Measurements from ENCODE around the gene SSBP4.

Gene SSBP4

GRCh38 chr19:18434411-18435175, 15.4 kb downstream of the SSBP4 start:
- peak; percentile 55 for DNase-seq

DNA sequence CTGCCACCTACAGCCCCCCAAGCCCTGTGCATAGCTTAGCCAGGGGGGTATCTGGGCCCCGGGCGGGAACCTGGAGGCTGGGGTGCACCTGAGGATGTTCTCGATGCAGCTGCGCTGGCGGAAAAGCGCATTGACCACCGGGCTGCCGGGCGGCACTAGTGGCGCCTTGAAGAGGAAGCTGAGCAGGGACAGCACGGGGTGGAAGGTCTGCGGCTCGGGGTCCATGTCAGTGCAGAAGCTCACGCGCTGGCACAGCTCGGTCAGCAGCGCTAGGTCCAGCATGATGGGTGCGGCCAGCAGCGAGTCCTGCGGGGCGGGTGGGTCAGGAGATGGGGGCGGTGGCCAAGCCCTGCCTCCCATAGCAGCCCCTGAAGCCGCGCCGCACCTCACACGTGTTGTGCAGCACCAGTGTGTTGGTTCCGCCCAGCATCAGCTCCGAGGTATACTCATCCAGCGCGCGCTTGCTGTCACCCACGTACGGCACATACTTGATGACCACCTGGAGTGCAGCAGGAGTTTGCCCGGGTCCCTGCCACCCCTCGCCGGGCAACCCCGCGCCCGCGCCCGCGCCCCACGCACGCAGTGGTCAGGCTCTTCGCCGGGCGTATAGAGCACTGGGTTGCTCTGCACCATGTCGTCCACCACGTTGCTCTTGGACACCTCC, 16.1 kb downstream of the SSBP4 start:
- DNase-seq = no peak

DNA sequence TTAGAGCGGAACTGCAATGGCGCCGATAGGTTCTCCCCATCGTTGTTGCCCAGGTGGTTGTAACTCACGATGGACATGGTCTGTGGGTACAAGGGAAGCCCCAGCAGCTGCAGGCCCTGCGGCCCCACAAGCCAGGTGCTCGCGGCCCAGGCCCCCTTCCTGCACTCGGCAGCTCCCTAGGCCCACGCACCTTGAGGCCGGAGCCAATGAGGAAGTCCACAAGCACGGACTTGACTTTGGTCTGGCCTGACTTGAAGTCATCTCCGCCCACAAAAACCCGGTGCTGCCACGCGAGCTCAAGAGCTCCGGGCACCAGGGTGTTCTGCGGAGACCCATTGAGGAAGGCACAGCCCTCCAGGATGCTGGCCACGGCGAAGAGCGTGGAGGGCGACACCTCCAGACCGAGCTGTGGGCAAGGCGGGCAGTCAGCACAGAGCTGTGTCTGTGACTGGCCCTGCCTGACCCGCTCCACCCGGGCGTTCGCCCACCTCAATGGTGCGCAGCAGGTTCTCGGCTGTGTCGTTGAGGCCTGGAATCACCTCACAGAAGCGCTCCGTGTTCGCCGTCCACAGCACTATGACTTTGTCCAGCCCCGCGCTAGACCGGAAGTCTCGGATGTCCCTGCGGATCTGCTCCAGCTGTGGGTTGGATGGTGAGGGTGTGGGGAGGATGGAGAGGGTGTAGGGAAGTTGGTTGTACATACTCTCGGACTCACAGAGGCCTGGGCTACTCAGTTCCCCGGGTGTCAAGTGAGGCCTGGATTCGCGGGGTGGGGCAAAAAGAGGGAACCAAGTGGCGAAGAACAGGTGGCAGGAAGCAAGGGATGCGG, 16.9 kb downstream of the SSBP4 start:
- DNase-seq = no peak

GRCh38 chr19:18436671-18437490, 17.7 kb downstream of the SSBP4 start:
- DNase-seq = peak; percentile 89

GRCh38 chr19:18437491-18438330, 18.5 kb downstream of the SSBP4 start, which contains the start of gene ISYNA1:
Gene ISYNA1, minus strand, starts transcription at chr19:18438133. Its CDS starts 154 bp downstream, at chr19:18437979.
- DNase-seq = peak; percentile 68

DNA sequence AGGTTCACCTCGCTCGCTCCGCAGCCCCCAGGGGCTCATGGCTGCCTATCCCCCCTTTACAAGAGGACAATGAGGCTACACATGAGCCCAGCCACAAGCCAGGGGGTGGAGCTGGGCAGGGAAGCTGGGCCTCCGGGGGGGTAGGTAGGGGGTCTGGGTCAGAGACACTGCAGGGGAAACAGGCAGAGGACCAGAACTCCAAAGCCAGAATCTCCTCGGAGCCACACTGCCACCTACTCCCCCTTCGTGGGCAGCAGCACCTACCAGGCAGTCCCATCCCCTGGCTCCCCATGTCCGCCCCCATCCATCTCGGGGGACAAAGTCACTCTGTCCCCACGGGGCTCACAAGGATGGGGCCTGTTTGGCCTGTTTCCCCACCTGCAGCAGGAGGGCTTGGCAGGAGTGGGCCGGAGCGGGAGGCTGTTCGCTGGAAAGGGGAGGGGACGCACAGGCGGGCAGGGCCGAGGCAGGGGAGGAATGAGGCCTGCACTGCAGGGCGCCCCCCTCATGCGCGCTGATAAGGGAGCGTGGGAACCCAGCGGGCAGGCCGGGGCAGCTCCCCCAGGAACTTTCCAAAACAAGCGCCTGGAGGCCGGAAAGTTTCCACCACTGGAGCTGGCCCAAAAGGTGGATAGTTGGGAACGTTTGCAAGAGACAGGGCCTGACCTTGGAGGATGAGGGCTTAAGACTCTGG, 19.3 kb downstream of the SSBP4 start:
- no peak for DNase-seq

- DNase-seq = peak; percentile 49
These were observed 20.1 kb downstream of the SSBP4 start for GRCh38 chr19:18439025-18439909.

DNA sequence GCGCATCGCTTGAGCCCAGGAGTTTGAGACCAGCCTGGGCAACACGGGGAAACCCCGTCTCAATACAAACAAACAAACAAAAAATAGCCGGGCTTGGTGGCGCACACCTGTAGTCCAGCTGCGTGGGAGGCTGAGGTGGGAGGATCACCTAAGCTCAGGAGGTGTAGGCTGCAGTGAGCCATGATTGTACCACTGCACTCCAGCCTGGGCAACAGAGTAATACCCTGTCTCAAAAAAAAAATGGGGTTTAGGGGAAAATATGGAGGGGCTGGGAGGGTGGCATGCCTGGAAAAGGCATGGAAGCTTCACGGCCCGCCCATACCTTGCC, 20.7 kb downstream of the SSBP4 start:
- DNase-seq = no peak

DNA sequence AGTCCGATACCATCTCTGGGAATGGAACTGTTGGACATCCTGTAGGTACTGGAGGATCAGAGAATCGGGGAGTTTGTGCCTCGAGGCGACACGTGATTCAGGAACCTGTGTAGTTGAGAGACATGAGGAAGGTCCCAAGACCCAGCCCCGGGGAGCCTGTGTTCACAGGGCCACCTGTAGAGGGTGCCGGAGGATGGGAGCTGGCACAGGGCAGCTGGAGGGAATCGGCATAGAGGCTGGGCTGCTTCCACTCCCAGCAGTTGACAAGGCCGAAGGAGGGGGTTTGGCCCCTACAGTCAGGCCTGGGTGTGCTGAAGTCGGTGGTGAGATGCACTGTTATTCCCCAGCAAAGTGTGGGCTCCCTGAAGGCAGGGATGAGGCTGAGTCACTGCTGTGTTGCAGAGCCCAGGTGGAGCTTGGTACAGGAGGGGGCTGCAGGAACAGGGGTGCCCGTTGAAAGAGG, 21.2 kb downstream of the SSBP4 start:
- peak; percentile 65 for DNase-seq

GRCh38 chr19:18440936-18441803, 22.0 kb downstream of the SSBP4 start:
- no peak for DNase-seq

- DNase-seq = peak; percentile 66
These were observed 22.9 kb downstream of the SSBP4 start for GRCh38 chr19:18441804-18442788.

GRCh38 chr19:18442941-18443340, 23.7 kb downstream of the SSBP4 start:
- no peak for DNase-seq

GRCh38 chr19:18443406-18443805, 24.2 kb downstream of the SSBP4 start:
- no peak for DNase-seq

GRCh38 chr19:18443831-18444230, 24.6 kb downstream of the SSBP4 start:
- DNase-seq = no peak

DNA sequence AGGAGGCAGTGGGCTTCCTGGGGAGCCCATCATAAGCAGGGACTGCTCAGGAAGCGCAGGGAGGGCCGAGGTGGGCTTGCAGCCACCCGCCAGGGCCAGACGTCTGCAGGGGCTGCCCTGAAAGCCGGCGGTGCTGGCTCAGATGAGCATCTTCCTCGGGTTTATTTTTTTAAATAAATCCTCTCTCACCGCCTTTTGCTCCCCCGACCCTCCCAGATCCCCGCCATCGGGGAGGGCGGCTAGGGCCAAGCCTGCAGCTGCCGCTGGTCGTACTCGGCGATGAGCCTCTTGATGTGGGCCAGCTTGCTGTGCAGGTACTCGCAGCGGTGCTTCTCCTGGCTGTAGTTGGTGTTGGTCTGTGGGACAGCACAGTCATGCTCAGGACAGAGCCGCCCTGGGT, 25.3 kb downstream of the SSBP4 start:
- no peak for DNase-seq

DNA sequence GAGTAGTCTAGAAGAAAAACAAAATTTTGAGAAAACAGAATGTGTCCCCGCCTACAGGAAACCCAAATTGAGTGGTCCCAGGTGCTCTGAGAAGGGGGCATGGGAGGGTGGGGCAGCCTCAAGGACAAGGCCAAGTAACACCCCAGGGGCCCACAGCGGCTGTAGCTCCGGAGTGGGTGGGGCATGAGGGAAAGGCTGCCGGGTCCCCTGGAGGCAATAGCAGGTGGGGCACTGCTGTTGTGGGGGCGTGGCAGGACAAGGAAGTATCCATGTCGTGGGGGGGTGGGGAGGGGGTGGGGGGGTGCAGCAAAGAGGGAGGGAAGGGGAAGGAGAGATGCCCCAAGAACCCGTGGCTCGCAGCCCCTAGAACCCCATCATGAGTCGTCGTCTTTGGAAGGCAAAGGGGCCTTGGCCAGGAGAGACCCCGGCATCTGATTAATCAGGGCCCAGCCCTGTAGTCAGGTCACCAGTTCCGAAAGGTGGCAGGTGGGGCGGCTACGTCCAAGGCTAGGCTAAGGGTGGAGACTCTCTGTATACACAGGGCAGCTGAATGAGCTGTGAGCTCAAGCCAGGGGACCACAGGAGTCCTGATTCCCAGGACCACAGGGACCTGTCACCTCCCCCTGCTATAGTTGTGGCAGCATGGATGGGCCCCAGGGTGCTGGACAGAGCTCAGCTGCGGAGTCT, 26.2 kb downstream of the SSBP4 start:
- DNase-seq = no peak
